GM18526 (cell line): ENCODE data around the gene ATP2A1.

Experiments used
- POLR2A ChIP-seq: IDR thresholded peaks from 3 replicates; pipeline ENCODE4 v1.6.1; 2011; ENCODE audit not compliant: insufficient read length; ENCODE audit errors: extremely low read depth

ATP2A1 gene

GRCh38 chr16:28913946-28914724 is 35.8 kb downstream of the ATP2A1 start:
- no peak for TF ChIP-seq POLR2A

GRCh38 chr16:28915181-28915580 is 36.9 kb downstream of the ATP2A1 start:
- TF ChIP-seq POLR2A, result no peak

- no peak for TF ChIP-seq POLR2A
These were observed 38.8 kb downstream of the ATP2A1 start for GRCh38 chr16:28917095-28917494.

GRCh38 chr16:28918698-28919097 is 40.4 kb downstream of the ATP2A1 start:
- TF ChIP-seq POLR2A, result no peak

- no peak for TF ChIP-seq POLR2A
These were observed 44.9 kb downstream of the ATP2A1 start for GRCh38 chr16:28923231-28923587.

- peak; percentile 42 for TF ChIP-seq POLR2A
These were observed 45.5 kb downstream of the ATP2A1 start for GRCh38 chr16:28923652-28924398.

GRCh38 chr16:28924399-28924761 is 46.1 kb downstream of the ATP2A1 start:
- TF ChIP-seq POLR2A, result no peak

- no peak for TF ChIP-seq POLR2A
These were observed 46.6 kb downstream of the ATP2A1 start, which contains the start of gene RABEP2 for GRCh38 chr16:28924762-28925385. Gene RABEP2, minus strand, starts transcription at chr16:28925238. Its CDS starts 75 bp downstream, at chr16:28925163.

- TF ChIP-seq POLR2A, result peak; percentile 75
These were observed 47.3 kb downstream of the ATP2A1 start for GRCh38 chr16:28925386-28926228.

- no peak for TF ChIP-seq POLR2A
These were observed 49.5 kb downstream of the ATP2A1 start for GRCh38 chr16:28927815-28928214.

GRCh38 chr16:28930203-28930602 is 51.9 kb downstream of the ATP2A1 start:
- TF ChIP-seq POLR2A, result no peak

- TF ChIP-seq POLR2A, result peak; percentile 27
These were observed 52.4 kb downstream of the ATP2A1 start for GRCh38 chr16:28930652-28931051.

- peak; percentile 54 for TF ChIP-seq POLR2A
These were observed 53.5 kb downstream of the ATP2A1 start, which contains the start of gene CD19 for GRCh38 chr16:28931801-28932225. Gene CD19, plus strand, starts transcription at chr16:28931971. Its CDS starts 30 bp downstream, at chr16:28932001.

- no peak for TF ChIP-seq POLR2A
These were observed 54.3 kb downstream of the ATP2A1 start for GRCh38 chr16:28932339-28933141.

- TF ChIP-seq POLR2A, result no peak
These were observed 54.9 kb downstream of the ATP2A1 start for GRCh38 chr16:28933171-28933570.

- no peak for TF ChIP-seq POLR2A
These were observed 57.1 kb downstream of the ATP2A1 start for GRCh38 chr16:28935346-28935745.
